ENCODE results near the gene GABRG3.
"Not testable (repeated sequence)": the region's sequence is repeated elsewhere in the genome, so short reads cannot be mapped to it uniquely, and the experiment has no call there.

Gene GABRG3

GRCh38 chr15:27353856-27354255 is 382.9 kb downstream of the GABRG3 start:
- no peak for DNase-seq

DNA sequence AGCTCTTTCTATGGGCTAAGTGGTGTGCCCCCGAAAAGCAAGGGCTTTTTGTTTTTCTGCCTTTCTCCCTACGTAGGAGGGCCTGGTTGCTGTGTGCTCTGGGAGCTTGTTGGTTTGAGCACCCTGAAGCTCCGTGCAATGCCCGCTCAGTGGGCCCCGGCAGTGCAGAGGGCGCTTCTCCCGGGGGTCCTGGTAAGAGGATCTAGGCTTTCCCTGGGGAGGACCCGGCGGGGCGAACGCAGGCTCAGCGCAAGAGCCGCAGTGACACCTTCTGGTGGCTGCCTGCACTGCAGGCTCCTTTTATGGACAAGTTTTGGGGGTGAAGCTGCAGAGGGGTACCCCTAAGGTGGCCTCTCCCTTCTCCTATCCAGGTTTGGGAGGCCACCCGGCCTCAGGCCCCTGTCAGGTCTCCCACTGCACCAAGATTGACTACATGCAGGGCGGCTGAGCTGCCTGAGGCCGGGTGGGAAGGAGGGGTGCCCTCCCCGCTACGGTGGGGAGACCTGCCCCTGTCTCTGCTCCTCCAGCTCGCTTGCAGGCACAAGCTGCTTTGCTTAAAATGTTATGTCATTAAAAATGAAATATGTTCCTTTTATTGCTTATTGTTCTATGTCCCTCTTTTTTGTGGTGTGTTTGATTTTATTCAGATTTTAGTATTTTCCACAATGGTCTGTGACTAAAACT is 387.9 kb downstream of the GABRG3 start:
- DNase-seq: no peak

DNA sequence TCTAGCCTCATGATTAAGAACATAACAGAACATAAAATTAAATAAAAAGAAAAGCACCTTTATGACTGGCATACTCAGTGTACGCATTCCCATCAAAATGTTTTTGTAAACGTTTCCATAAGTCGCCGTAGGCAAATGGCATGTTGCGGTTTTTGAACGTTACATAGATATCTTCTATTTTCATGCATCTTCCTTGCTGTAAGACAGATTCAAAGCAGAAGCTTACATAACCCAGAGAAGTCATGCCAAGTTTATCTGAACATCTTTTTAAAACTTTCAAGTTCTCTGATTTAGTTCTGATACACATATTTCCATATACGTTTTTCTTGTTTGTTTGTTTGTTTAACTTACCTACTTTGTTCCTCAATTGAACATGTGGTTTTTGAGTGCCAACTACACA is 388.6 kb downstream of the GABRG3 start:
- DNase-seq: no peak

- DNase-seq: no peak
These were observed 389.3 kb downstream of the GABRG3 start for GRCh38 chr15:27360316-27360715.

GRCh38 chr15:27361438-27361837 is 390.5 kb downstream of the GABRG3 start:
- DNase-seq: no peak

- no peak for DNase-seq
These were observed 394.5 kb downstream of the GABRG3 start for GRCh38 chr15:27365456-27365855.

GRCh38 chr15:27377391-27377790 is 406.4 kb downstream of the GABRG3 start:
- not testable (repeated sequence) for DNase-seq

DNA sequence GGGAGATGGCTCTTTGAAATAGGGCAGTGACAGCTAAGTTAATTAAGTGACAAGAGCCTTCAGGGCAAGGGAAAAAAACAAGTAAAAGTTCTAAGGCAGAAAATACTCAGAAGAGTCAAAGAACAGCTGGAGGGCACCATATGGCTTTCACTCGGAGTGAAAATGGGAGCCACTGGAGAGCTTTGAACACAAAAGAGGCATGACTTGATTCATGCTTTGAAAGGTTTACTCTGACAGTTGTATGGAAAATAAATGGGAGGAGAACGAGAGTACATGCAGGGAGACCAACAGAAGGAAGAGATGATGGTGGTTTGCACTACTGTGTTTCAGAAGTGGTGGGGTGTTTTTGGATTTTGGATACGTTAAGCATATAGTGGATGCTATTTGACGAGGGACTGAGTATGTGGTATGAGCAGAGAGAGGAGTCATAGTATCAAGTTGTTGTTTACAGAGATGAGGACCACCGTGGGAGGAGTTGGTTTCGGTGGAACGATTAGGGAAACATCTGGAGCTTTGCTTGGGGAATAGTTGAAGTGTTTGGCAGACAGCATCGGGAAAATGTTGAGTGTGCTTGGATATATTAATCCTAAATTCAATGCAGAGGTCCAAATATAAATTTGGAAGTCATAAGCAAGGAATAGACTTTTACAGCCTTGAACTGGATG is 411.5 kb downstream of the GABRG3 start:
- DNase-seq: no peak

DNA sequence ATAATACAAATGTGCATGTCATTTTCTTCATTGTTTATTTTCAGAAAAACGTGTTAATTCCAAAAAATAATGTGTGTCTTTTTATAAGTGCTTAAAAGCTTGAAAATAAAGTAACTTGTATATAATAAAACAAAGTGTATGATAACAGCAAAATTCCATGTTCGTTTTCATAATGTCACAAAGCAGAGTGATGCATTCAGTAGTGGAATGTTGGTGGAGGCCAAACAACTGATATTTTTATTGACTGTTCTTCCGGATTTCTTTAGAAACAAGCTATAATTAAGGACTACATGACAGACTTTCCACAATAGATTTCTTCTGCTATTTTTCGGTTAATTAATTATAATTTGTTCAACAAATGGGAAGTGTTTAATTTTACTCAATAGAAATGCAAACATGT is 412.7 kb downstream of the GABRG3 start:
- DNase-seq: no peak

- no peak for DNase-seq
These were observed 421.2 kb downstream of the GABRG3 start for GRCh38 chr15:27392163-27392562.

- no peak for DNase-seq
These were observed 425.5 kb downstream of the GABRG3 start for GRCh38 chr15:27396521-27396920.

DNA sequence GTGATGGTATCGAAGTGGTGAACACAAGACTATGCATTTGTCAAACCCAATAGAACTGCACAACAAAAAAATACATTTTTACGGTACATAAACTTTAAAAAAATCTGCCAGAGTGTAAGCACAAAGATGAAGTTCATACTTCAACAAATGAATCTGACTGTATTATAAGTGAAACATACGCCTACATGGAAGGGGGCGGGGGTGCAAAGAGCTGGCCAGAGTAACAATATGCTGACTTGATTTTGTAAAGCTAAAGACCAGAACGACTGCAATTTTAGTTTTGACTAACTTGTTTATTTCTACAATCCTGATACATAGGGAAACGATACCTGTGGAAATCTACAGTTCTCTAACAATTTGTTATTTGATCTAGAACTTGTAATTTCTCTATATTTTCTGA is 426.0 kb downstream of the GABRG3 start:
- no peak for DNase-seq

GRCh38 chr15:27398631-27399161 is 427.7 kb downstream of the GABRG3 start:
- DNase-seq: no peak

- no peak for DNase-seq
These were observed 428.3 kb downstream of the GABRG3 start for GRCh38 chr15:27399241-27399640.

DNA sequence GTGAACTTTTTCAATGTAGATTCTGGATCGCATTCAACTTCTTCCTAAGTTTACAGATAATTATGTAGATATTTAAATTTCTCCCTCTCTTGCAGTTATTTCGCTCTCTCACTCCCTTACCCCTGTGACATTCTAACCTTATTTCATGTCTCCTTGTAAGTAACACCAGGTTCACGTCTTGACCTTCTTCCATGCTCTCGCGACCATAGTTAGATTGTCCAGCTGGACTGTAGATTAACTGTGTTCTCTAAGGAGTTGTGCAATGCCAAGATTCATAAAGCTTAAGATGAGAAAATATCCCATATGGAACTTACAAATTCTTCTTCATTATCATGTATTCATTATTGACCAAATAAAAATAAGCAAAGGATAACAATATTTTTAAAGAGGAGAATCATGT is 430.5 kb downstream of the GABRG3 start:
- no peak for DNase-seq

DNA sequence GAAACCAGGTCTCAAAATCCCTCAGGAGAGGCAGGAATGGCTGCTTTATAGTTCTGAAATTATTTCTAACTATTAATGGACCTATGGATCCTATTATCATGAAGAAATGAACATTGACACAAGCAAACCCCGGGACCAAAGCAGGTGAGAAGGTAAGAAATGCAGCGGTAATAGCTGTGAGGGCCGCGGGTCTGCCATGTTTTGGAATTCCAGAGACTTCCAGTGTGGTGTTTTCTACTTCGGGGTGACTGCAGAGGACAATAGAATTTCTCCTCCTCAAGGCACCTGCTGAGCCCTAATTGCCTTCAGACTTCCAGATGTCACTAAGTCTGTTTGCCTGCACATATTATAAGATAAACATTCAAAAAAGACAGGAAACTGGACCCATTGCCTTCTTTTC is 437.4 kb downstream of the GABRG3 start:
- DNase-seq: no peak

DNA sequence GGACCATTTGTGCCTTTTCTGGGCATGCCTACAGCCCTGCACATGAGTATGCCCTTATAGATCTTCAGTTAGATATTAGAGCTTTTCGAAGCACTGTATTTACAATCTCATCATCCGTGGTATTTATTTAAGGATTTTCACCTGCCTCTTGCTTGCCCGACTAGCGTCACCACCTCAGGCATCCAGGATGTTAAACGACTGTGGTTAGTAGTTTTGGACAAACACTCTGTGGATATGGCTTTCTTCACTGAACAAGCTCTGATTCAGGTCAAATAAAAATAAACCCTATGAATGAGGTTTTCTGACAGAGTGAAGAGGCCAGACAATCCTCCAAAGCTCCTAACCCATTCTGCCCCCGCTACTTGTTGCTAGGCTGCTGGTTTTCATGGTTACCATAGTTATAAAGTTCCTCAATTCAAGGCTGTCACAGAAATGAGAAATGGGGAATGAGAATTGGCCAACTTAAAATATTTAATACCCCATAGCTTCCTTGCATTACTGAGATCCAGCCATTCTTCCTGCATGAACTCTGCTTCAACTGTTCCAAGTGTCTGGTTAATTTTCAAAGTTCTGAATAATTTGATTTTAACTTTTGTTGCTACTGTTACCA is 440.1 kb downstream of the GABRG3 start:
- DNase-seq: no peak

DNA sequence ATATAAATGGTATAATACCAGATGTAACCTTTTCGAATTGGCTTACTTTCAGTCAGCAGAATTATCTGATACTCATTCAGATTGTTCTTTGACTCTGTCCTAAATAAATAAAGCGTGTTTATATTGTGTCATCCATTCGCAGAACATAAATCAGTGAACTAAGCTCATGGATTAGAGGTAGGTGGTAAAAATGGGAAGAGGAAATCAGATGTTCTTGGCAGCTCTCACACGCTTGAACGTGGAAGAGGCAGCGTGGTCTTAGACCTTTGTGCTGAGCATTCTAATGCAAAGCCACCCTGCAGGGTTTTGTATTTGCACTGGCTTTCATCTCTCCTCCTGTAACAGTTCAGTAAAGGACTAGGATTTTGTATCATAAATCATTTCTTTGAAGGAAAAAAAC is 441.4 kb downstream of the GABRG3 start:
- DNase-seq: no peak

DNA sequence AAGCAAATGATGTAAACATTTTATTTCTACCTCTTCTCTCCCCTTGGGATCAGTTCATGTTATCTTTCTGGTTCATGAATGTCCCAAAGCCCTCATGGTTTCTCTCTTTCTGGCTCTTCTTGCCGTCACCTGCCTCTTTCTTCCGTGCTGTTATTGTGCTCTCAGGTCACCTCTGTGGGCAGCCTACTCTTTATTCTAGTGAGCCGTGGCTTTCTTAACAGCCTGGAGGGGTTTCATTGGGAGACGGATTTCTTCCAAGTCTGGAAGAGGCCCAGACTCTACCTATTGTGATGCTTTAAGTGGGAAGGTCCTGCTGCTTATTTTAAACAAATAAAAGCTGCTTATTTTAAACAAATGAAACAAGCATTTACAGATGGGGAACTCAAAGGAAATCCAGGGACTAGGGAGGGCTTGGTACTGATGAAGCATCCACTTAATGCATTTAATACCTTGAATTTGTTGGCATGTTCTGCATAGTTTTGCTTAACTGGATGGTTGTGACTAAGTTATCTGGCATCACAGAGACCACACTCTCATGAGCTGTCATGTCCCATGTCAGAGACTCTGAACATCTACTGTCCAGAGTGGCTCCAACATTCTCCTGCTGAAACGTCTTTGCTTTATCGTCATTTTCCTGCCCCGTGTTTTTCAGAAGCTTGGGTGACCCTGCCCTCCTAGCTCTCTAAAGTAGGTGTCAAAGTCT is 443.3 kb downstream of the GABRG3 start:
- DNase-seq: no peak

GRCh38 chr15:27418726-27419125 is 447.7 kb downstream of the GABRG3 start:
- no peak for DNase-seq

DNA sequence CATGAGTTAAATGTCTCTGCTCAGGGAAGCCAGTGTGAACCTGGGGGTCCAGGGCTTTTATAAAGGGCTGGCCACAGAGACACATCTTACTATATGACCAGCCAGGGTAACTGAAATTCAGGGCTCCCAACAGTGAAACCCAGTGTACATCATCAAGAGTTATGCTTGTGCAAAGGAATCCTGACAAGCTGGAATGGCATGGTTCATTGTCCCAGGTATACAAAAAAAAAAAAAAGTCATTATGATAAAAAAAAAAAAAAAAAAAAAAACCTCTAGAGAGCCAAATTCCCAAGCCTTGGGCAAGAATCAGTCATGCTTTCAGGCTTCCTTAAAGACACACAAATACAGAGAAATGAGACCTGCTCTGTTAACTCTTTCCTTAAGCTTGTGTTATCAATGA is 452.0 kb downstream of the GABRG3 start:
- no peak for DNase-seq

DNA sequence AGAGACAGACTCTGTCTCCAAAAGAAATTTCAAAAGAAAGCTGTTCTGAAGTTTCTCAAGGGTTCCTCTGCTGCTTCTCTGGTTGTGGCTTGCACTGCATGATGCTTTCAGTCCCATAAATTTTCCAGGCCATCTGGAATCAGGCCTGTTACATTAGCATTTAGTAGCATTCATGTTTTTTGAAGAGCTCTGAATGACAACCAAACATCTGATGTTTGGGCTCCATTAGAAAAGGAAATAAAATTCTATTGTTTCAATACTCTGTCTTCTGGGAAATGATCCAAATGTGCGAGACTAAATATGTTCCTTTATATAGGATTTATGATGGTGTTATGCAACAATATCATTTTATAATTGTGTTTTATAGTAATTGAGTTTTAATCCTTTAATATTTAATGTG is 455.8 kb downstream of the GABRG3 start:
- DNase-seq: no peak

GRCh38 chr15:27427276-27427675 is 456.3 kb downstream of the GABRG3 start:
- DNase-seq: no peak

DNA sequence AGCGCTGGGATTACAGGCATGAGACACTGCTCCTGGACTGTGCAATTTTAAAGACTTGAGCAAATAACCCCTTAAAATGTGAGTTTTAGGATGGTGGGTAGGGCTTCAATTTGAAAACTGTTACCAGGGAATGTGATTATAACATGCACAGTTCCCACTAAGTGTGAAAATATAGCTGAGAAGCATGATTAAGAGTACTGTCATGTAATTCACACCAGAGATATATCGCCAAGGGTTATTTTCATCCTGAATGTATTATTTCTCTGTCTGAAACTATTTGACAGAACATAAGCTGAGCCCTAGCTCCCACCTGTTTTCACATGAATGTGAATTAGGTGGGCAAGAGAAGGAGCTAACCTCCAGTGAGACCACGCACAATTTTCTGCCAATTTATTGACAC is 457.2 kb downstream of the GABRG3 start:
- DNase-seq: no peak
